Osteocyte (in vitro differentiated cells): Measurements from ENCODE around the gene HEYL. TPM values are rescaled to one million over a fixed set of nuclear protein-coding genes. Genes with fewer than 3 reads are reported as not detected.

Source experiments
- DNase-seq: peaks from one replicate; pipeline ENCODE4 v3.0.0; 2021; ENCODE audit warnings: mixed read lengths; ENCODE audit not compliant: unreplicated experiment; ENCODE audit errors: extremely low spot score
- H3K27ac Mint-ChIP-seq: one replicate; pipeline ENCODE4 v1.8.0; 2021; ENCODE audit warnings: mild to moderate bottlenecking, mixed read lengths; ENCODE audit not compliant: unreplicated experiment
- H3K27me3 Mint-ChIP-seq: one replicate; pipeline ENCODE4 v1.8.0; 2021; ENCODE audit warnings: mixed read lengths; ENCODE audit not compliant: unreplicated experiment
- H3K36me3 Mint-ChIP-seq: one replicate; pipeline ENCODE4 v1.8.0; 2021; ENCODE audit warnings: mixed read lengths; ENCODE audit not compliant: unreplicated experiment
- H3K4me1 Mint-ChIP-seq: one replicate; pipeline ENCODE4 v1.8.0; 2021; ENCODE audit warnings: mixed read lengths; ENCODE audit not compliant: unreplicated experiment
- H3K4me3 Mint-ChIP-seq: one replicate; pipeline ENCODE4 v1.8.0; 2021; ENCODE audit warnings: mild to moderate bottlenecking, moderate library complexity, mixed read lengths; ENCODE audit not compliant: unreplicated experiment
- H3K9me3 Mint-ChIP-seq: one replicate; pipeline ENCODE4 v1.8.0; 2021; ENCODE audit warnings: mixed read lengths; ENCODE audit not compliant: unreplicated experiment
- total RNA-seq: library from RNA; stranded (reverse); gene quantifications from 2 replicates; pipeline ENCODE4 v1.2.1, GENCODE V29; 2021
- TF ChIP-seq, protein P1 (sequence below): fragments of 200-600 bp; sonication (generic); IDR thresholded peaks from 2 replicates; pipeline ENCODE4 v1.5.0; 2021; ENCODE audit warnings: antibody characterized with exemption, mild to moderate bottlenecking, moderate library complexity

The HEYL gene
- total RNA-seq, 1 donor from 2014 or later = 1.4 TPM

DNA sequence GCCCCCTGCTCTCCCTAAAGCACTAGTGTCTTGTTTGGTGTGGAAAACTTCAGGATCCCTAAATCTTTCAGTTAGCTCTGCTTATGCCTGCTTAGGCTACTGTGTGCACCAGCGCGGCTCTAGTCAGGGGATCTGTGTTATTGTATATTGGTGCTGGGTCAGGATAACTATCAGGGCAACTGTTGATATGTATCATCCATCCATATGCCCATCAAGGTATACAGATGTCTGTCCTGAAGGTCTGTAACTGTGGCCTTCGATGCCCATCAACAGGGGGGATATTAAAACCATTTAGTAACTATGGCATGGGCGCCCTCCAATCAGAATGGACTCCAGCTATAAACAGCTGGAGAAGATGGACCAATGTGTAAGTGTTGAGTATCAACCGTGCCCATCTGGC, 20.1 kb upstream of the HEYL start:
- H3K9me3 Mint-ChIP-seq = no peaks in the 10 kb centered on the region
- no peak for DNase-seq
- peaks cover 3% of the 10 kb centered on the region for H3K4me1 Mint-ChIP-seq
- H3K4me3 Mint-ChIP-seq = no peak overlapping the region
- peaks cover 21% of the 10 kb centered on the region for H3K27me3 Mint-ChIP-seq
- no peaks in the 10 kb centered on the region for H3K36me3 Mint-ChIP-seq
- TF ChIP-seq, protein P1, sequence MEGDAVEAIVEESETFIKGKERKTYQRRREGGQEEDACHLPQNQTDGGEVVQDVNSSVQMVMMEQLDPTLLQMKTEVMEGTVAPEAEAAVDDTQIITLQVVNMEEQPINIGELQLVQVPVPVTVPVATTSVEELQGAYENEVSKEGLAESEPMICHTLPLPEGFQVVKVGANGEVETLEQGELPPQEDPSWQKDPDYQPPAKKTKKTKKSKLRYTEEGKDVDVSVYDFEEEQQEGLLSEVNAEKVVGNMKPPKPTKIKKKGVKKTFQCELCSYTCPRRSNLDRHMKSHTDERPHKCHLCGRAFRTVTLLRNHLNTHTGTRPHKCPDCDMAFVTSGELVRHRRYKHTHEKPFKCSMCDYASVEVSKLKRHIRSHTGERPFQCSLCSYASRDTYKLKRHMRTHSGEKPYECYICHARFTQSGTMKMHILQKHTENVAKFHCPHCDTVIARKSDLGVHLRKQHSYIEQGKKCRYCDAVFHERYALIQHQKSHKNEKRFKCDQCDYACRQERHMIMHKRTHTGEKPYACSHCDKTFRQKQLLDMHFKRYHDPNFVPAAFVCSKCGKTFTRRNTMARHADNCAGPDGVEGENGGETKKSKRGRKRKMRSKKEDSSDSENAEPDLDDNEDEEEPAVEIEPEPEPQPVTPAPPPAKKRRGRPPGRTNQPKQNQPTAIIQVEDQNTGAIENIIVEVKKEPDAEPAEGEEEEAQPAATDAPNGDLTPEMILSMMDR = no peak
- no peak overlapping the region for H3K27ac Mint-ChIP-seq

DNA sequence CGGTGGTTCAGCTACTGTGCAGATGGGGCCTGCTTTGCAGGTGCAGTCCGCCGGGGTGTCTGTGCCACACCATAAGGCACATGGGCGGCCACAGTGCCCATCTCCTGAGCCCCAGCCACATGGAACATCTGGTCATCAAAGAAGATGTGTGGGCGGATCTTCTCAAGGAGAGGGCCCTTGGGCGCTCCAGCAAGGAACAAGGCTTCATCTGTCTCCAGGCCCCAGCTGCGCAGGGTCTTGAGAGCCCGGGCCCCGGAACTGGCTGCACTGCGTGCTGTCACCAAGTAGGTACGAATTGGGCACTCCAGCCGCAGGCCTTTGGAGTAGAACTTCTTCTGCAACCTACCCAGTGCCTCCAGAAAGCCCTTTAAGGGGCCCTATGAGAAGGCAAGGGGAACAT, 19.7 kb upstream of the HEYL start:
- H3K27me3 Mint-ChIP-seq = peaks cover 25% of the 10 kb centered on the region
- TF ChIP-seq, protein P1 = no peak
- peaks cover 3% of the 10 kb centered on the region for H3K4me1 Mint-ChIP-seq
- no peaks in the 10 kb centered on the region for H3K36me3 Mint-ChIP-seq
- no peak for DNase-seq
- H3K4me3 Mint-ChIP-seq = no peak overlapping the region
- no peaks in the 10 kb centered on the region for H3K9me3 Mint-ChIP-seq
- H3K27ac Mint-ChIP-seq = no peak overlapping the region

DNA sequence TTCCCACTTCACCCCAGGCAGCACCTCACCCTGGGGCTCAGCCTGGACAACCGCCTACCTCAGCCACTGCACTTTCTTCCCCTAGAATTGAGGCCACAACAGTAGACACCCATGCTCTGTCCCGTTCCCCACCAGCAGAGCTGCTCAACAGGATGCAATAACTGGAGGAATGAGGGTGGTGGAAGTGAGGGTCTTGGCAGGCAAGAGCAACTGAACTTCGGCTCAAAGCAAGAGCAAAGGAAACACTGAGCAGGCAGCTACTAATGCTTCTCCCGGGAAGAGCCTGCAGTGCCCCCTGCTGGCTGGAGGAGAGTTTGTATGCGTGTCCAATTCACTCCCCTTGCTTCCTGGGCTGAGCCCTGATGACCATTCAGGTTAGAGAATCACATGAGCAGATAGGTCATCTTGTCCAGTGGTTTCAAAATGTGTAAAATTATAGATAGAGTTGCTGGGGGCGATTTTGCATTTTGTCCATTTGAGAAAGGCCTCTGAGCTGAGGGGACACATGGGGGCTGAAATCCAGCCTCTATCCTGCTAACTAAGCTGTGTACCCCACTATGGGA, 18.6 kb upstream of the HEYL start:
- Mint-ChIP-seq H3K4me1 (peaks cover 4% of the 10 kb centered on the region), H3K36me3 (no peaks in the 10 kb centered on the region), H3K4me3 (no peak overlapping the region), H3K9me3 (no peaks in the 10 kb centered on the region), H3K27me3 (peaks cover 31% of the 10 kb centered on the region), H3K27ac (no peak overlapping the region)
- DNase-seq = no peak
- TF ChIP-seq, protein P1 = peak; percentile 77

DNA sequence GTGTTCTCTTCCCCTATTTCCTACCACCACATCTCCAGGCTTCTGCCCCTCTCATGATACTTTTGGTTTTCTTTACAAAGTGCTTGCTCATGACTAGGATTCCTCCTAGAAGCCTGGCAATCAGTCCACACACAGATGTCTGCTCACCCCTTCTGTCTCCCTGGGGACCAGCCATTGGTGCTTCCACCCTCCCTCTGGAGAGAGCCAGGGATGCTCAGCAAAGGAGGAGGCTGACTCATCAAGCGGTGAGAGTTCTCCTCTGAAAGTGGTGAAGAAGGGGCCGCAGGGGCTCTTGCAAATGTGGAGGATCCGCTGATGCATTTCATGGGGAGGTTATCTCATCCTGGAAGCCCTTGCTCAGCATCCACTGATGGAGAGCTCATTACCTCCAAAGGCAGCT, 18.0 kb upstream of the HEYL start:
- Mint-ChIP-seq H3K4me1 (peaks cover 8% of the 10 kb centered on the region), H3K27me3 (peaks cover 31% of the 10 kb centered on the region), H3K36me3 (no peaks in the 10 kb centered on the region), H3K27ac (no peak overlapping the region), H3K4me3 (no peak overlapping the region), H3K9me3 (no peaks in the 10 kb centered on the region)
- TF ChIP-seq, protein P1 = no peak
- DNase-seq = no peak

DNA sequence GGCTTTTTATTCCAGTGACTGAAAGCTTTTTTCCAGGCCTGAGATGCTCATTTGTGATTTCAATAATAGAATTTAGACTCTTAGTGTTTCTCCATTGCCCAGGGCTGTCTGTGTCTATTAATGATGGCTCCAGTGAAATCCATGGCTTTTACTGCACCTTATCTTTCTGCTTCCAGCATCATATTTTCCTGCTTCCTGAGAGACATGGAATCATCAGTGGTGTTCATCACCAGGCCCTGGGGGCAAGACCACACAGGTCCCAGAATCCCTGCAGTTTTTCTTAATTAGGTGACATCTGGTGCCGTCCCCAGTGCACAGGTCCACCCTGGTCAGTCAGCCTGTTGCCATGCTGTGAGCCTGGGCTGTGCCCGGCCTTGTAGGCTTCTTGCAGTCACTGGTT, 16.9 kb upstream of the HEYL start:
- no peak for DNase-seq
- Mint-ChIP-seq H3K27me3 (peaks cover 27% of the 10 kb centered on the region), H3K4me3 (no peak overlapping the region), H3K4me1 (peaks cover 11% of the 10 kb centered on the region), H3K36me3 (no peaks in the 10 kb centered on the region), H3K27ac (no peak overlapping the region), H3K9me3 (no peaks in the 10 kb centered on the region)
- TF ChIP-seq, protein P1 = no peak
